ENCODE data around the gene FTO.

Gene FTO

GRCh38 chr16:54076006-54076504 lies 372.1 kb downstream of the FTO start:
- Histone ChIP-seq H3K4me2 (no peak overlapping the region), H3K4me1 (ENCODE audit: low read depth, poor library complexity, severe bottlenecking) (no peaks in the 10 kb centered on the region), H3K27ac (no peak overlapping the region), H3K9ac (no peak overlapping the region), H4K20me1 (ENCODE audit: insufficient read depth) (no peaks in the 10 kb centered on the region), H3K27me3 (ENCODE audit: insufficient read depth, low read depth) (no peaks in the 10 kb centered on the region), H3K79me2 (ENCODE audit: insufficient read depth, low read depth) (no peaks in the 10 kb centered on the region), H3K36me3 (ENCODE audit: insufficient read depth) (no peaks in the 10 kb centered on the region), H2AFZ (ENCODE audit: low read depth) (no peak overlapping the region), H3K4me3 (IDR thresholded peaks at IDR 0.05; ENCODE audit: insufficient read depth, low read depth, low read length) (no peak overlapping the region)
- TF ChIP-seq CTCF (conservative IDR thresholded peaks at IDR 0.05; ENCODE audit: low read depth, low read length), result no peak

DNA sequence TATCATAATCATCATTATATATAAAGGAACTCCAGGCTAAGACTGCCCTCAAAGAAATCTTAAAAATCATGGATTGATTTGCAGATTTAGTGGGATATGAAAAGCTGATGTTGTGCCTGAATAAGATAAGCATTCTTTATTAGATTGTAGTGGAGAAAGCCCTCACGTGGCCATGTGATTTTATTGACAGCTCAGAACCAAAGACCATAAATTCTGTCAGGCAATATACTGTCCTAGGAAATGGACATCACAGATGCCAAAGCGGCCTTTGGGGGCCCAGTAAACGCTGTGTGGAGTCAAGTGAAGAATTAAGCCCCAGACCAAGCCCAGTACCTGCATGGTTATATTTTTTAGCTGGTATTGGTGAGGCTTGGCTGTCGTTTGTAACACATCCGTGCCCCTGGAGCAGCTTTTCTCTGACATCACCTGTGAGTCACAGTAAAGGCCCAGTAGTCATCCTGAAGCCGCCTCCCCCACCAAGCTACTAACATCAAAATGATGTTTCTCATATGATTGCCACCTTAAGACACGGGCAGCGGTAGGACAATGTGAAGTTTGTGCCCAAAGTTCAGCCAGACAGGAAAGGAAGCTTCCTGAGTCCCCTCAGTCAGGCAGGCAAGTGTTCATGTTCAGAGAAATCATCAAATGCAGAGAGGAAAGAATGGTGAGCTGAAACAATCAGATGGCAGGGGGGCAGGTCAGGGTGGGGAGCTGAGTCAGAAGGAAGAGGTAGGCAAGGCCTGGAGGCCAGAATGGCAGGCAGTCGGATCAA lies 373.3 kb downstream of the FTO start:
- H3K79me2 ChIP-seq (ENCODE audit: insufficient read depth, low read depth), result no peaks in the 10 kb centered on the region
- H3K27ac ChIP-seq, result no peak overlapping the region
- H2AFZ ChIP-seq (ENCODE audit: low read depth), result no peak overlapping the region
- TF ChIP-seq CTCF (conservative IDR thresholded peaks at IDR 0.05; ENCODE audit: low read depth, low read length), result no peak
- H3K4me3 ChIP-seq (IDR thresholded peaks at IDR 0.05; ENCODE audit: insufficient read depth, low read depth, low read length), result no peak overlapping the region
- H3K9ac ChIP-seq, result no peak overlapping the region
- no peaks in the 10 kb centered on the region for H4K20me1 ChIP-seq (ENCODE audit: insufficient read depth)
- H3K27me3 ChIP-seq (ENCODE audit: insufficient read depth, low read depth), result no peaks in the 10 kb centered on the region
- H3K4me1 ChIP-seq (ENCODE audit: low read depth, poor library complexity, severe bottlenecking), result no peaks in the 10 kb centered on the region
- no peaks in the 10 kb centered on the region for H3K36me3 ChIP-seq (ENCODE audit: insufficient read depth)
- H3K4me2 ChIP-seq, result no peak overlapping the region

GRCh38 chr16:54080524-54081008 lies 376.6 kb downstream of the FTO start:
- Histone ChIP-seq H3K36me3 (ENCODE audit: insufficient read depth) (no peaks in the 10 kb centered on the region), H3K4me3 (IDR thresholded peaks at IDR 0.05; ENCODE audit: insufficient read depth, low read depth, low read length) (no peak overlapping the region), H3K27ac (no peak overlapping the region), H4K20me1 (ENCODE audit: insufficient read depth) (no peaks in the 10 kb centered on the region), H3K4me2 (no peak overlapping the region), H3K4me1 (ENCODE audit: low read depth, poor library complexity, severe bottlenecking) (no peaks in the 10 kb centered on the region), H3K9ac (no peak overlapping the region), H3K27me3 (ENCODE audit: insufficient read depth, low read depth) (no peaks in the 10 kb centered on the region), H3K79me2 (ENCODE audit: insufficient read depth, low read depth) (no peaks in the 10 kb centered on the region), H2AFZ (ENCODE audit: low read depth) (no peak overlapping the region)
- TF ChIP-seq CTCF (conservative IDR thresholded peaks at IDR 0.05; ENCODE audit: low read depth, low read length), result no peak

GRCh38 chr16:54086791-54087190 lies 382.8 kb downstream of the FTO start:
- Histone ChIP-seq H3K9ac (no peak overlapping the region), H3K27me3 (ENCODE audit: insufficient read depth, low read depth) (no peaks in the 10 kb centered on the region), H3K36me3 (ENCODE audit: insufficient read depth) (no peaks in the 10 kb centered on the region), H3K4me1 (ENCODE audit: low read depth, poor library complexity, severe bottlenecking) (no peaks in the 10 kb centered on the region), H4K20me1 (ENCODE audit: insufficient read depth) (no peaks in the 10 kb centered on the region), H3K79me2 (ENCODE audit: insufficient read depth, low read depth) (no peaks in the 10 kb centered on the region), H2AFZ (ENCODE audit: low read depth) (no peak overlapping the region), H3K4me2 (no peak overlapping the region), H3K27ac (no peak overlapping the region), H3K4me3 (IDR thresholded peaks at IDR 0.05; ENCODE audit: insufficient read depth, low read depth, low read length) (no peak overlapping the region)
- no peak for TF ChIP-seq CTCF (conservative IDR thresholded peaks at IDR 0.05; ENCODE audit: low read depth, low read length)
